MCF 10A (cell line): ENCODE results near the gene CELF4. TPM values are rescaled to one million over a fixed set of nuclear protein-coding genes. Genes with fewer than 3 reads are reported as not detected.

ENCODE experiments used
- BruUV-seq: library from RNA; stranded (reverse); fragments of 400-500 nt; replicated peaks from 2 replicates; lab custom pipeline; 2021; lab: Mats Ljungman, UMichigan
- CTCF ChIA-PET: fragments of 300-600 bp; sonication (Branson Sonifier 250); formaldehyde crosslinking; extraction: SDS; loops from one replicate; lab custom pipeline; 2021; ENCODE audit warnings: antibody characterized with exemption, inconsistent platforms; lab: Yijun Ruan, JAX
- POLR2A ChIA-PET: fragments of 300-600, 350-650 bp; sonication (Branson Sonifier 250); formaldehyde crosslinking; extraction: SDS; loops from one replicate; lab custom pipeline; 2020; ENCODE audit warnings: antibody characterized with exemption, inconsistent platforms; lab: Yijun Ruan, JAX
- DNase-seq: peaks from one replicate; pipeline ENCODE4 v3.0.0-alpha.2; 2018; ENCODE audit not compliant: unreplicated experiment
- H3K27ac Mint-ChIP-seq: one replicate; pipeline ENCODE4 v1.8.0; 2022; ENCODE audit warnings: mild to moderate bottlenecking, low read depth, mixed read lengths; ENCODE audit not compliant: unreplicated experiment
- H3K27me3 Mint-ChIP-seq: one replicate; pipeline ENCODE4 v1.8.0; 2022; ENCODE audit warnings: mixed read lengths; ENCODE audit not compliant: insufficient read depth, unreplicated experiment
- H3K36me3 Mint-ChIP-seq: one replicate; pipeline ENCODE4 v1.8.0; 2022; ENCODE audit warnings: mild to moderate bottlenecking, moderate library complexity, mixed read lengths; ENCODE audit not compliant: insufficient read depth, unreplicated experiment
- H3K4me1 Mint-ChIP-seq: one replicate; pipeline ENCODE4 v1.8.0; 2022; ENCODE audit warnings: mixed read lengths; ENCODE audit not compliant: insufficient read depth, unreplicated experiment
- H3K4me3 Mint-ChIP-seq: one replicate; pipeline ENCODE4 v1.8.0; 2022; ENCODE audit warnings: mild to moderate bottlenecking, moderate library complexity, mixed read lengths; ENCODE audit not compliant: unreplicated experiment
- H3K9me3 Mint-ChIP-seq: one replicate; pipeline ENCODE4 v1.8.0; 2022; ENCODE audit warnings: mixed read lengths; ENCODE audit not compliant: unreplicated experiment
- CTCF ChIP-seq: fragments of 200-600 bp; IDR thresholded peaks from one replicate; pipeline ENCODE4 v1.8.0; 2022; ENCODE audit warnings: antibody characterized with exemption, mild to moderate bottlenecking; ENCODE audit not compliant: unreplicated experiment
- intact Hi-C: fragments of 100-400 bp; cut with micrococcal nuclease; formaldehyde crosslinking; loops from 2 replicates; pipeline ENCODE4 v1.14.1; 2022
- total RNA-seq: library from RNA; stranded (reverse); gene quantifications from 2 replicates; pipeline ENCODE4 v1.2.3, GENCODE V29; 2022

The CELF4 gene
- total RNA-seq, 1 experiment from 2014 or later = not detected

DNA sequence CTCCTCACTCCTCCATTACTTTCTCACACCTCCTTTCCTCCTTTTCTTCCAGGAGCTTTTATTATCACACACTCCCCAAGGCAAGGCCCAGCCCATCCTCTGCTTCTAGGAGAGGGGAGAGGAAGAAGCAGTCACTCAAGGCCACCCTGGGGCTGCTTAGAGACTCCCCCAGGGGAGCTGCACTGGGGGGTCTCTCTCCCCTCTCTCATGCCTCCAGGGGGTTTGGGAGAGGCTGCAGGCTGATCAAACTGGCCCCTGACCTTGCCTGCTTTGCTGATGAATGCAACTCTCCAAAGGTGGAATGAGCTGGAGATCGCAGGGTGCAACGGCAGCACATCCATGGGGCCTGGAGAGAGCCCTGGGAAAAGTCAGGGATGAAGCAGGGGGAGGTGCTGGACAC is 216.9 kb downstream of the CELF4 start:
- H3K36me3 Mint-ChIP-seq = no peaks in the 10 kb centered on the region
- peaks cover 29% of the 10 kb centered on the region for H3K27me3 Mint-ChIP-seq
- no peak overlapping the region for H3K4me3 Mint-ChIP-seq
- POLR2A ChIA-PET = no interaction called here
- intact Hi-C loops = no loop called here
- CTCF ChIA-PET = no interaction called here
- no peaks in the 10 kb centered on the region for H3K9me3 Mint-ChIP-seq
- no peak for TF ChIP-seq CTCF
- peaks cover 5% of the 10 kb centered on the region for H3K4me1 Mint-ChIP-seq
- BruUV-seq = no TSS peak
- H3K27ac Mint-ChIP-seq = no peak overlapping the region
- no peak for DNase-seq

DNA sequence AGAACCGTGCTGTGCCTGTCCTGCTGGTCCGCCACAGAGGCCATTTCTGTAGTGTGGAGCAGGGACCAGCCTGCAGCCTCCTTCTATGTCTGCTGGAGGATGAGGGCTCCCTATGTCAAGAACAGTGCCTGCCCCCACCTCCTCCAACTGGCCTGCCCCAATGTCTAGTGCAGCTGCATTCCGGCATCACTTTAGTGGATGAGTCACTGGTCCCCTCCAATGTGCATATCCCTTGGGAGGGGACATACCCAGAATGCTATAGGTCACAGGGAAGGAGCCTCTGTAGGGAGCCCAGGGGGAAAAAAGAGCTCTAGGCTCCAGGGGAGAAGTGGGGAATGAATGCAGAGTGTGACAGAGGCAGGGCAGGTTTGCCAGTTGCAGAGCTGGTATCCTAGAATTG is 219.6 kb downstream of the CELF4 start:
- Mint-ChIP-seq H3K36me3 (no peaks in the 10 kb centered on the region), H3K27me3 (peaks cover 33% of the 10 kb centered on the region), H3K9me3 (no peaks in the 10 kb centered on the region), H3K4me3 (no peak overlapping the region), H3K4me1 (peaks cover 7% of the 10 kb centered on the region), H3K27ac (no peak overlapping the region)
- POLR2A ChIA-PET = no interaction called here
- CTCF ChIA-PET = interaction anchor here (1.0 to 1.7 kb wide), 3 partner anchors 15 to 194 kb away, joined by 3 to 5 read pairs (median 5); no protein-coding TSS in a partner anchor
- intact Hi-C loops = no loop called here
- no peak for TF ChIP-seq CTCF
- no TSS peak for BruUV-seq
- DNase-seq = no peak

DNA sequence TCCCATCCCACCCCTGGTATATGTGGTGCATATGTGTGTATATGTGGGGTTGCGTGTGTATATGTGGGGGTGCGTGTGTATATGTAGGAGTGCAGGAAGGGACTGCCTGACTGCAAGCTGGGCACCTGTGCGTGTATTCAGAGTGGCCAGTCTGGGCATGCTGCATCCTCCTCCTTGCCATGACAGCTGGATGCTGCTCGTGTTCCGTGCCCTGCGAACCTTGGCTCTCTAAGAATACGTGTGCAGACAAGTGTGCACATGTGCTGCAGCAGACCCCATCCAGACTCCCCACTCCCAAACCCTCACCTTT is 222.1 kb downstream of the CELF4 start:
- intact Hi-C loops = loop anchor here (1.0 kb wide), 2 partner anchors 48 to 195 kb away; no protein-coding TSS in a partner anchor

DNA sequence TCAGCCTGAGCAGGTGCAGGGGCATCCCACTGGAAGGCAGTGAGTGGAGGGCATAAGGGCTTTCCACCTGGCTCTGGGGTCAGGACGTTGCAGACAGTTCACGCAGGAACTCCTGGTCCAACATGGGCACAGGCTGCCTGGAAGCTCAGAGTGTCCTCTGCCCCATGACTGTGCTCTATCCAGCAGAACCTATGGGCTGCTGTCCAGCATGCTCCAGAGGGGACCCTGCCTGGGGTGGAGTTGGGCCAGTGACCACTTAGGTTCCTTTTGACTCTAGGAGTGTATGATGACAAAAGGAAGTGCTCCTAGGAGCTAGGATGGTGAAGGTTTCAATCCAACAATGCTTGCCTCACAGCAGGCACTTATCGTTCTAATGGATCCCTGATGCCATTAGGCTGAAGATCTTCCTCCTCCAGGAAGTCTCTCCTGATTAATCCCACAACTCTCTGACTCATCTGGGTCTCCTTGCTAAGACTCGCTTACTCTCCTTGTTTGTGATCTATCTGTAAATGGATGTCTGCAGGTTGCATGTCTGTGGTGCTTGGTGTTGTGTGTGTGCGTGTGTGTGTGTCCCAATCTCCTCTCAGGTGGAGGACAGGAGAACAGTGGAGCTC is 224.0 kb downstream of the CELF4 start:
- Mint-ChIP-seq H3K4me3 (no peak overlapping the region), H3K36me3 (no peaks in the 10 kb centered on the region), H3K9me3 (no peaks in the 10 kb centered on the region), H3K4me1 (peaks cover 7% of the 10 kb centered on the region), H3K27ac (no peak overlapping the region), H3K27me3 (peaks cover 30% of the 10 kb centered on the region)
- POLR2A ChIA-PET = no interaction called here
- CTCF ChIA-PET = interaction anchor here (0.7 to 4.1 kb wide), 7 partner anchors 11 to 1561 kb away, joined by 3 to 42 read pairs (median 7); no protein-coding TSS in a partner anchor
- DNase-seq = no peak
- intact Hi-C loops = no loop called here
- BruUV-seq = no TSS peak
- TF ChIP-seq CTCF = no peak

More for the DNA sequence above, 222.1 kb downstream of the CELF4 start:
- peaks cover 7% of the 10 kb centered on the region for H3K4me1 Mint-ChIP-seq
- H3K9me3 Mint-ChIP-seq = no peaks in the 10 kb centered on the region
- H3K27me3 Mint-ChIP-seq = peaks cover 33% of the 10 kb centered on the region
- ChIA-PET POLR2A (interaction anchor here (0.7 kb wide), 1 partner anchor 48 kb away, joined by 4 read pairs; no protein-coding TSS in a partner anchor), CTCF (interaction anchor here (0.6 to 4.1 kb wide), 30 partner anchors 9 to 1506 kb away, joined by 3 to 42 read pairs (median 4); no protein-coding TSS in a partner anchor)
- no peak for DNase-seq
- no peak overlapping the region for H3K4me3 Mint-ChIP-seq
- H3K36me3 Mint-ChIP-seq = no peaks in the 10 kb centered on the region
- no peak for TF ChIP-seq CTCF
- BruUV-seq = no TSS peak
- no peak overlapping the region for H3K27ac Mint-ChIP-seq
